ENCODE data around the gene AQP6. TPM values are rescaled to one million over a fixed set of nuclear protein-coding genes. Genes with fewer than 3 reads are reported as not detected.

The AQP6 gene
- total and polyA plus RNA-seq, 10 of the 15 experiments (the other 5 are each of a cell fraction or from before 2014, with no cell fraction given), result not detected

DNA sequence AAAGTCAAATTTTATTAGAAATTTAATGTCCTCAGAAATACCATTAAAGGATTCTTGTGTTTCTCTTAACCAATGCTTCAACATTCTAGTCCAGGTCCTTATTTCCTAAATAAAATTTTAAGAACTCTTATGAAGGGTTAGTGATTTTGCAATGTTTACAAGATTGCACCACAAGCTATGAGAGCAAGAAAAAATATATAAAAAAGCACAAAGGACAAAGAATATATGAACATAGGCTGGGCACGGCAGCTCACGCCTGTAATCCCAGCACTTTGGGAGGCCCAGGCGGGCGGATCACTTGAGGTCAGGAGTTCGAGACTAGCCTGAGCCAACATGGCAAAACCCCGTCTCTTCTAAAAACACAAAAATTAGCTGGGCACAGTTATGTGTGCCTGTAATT, 44.9 kb downstream of the AQP6 start:
- H3K4me2 ChIP-seq (ENCODE audit: control insufficient read depth, insufficient read depth), result no peak overlapping the region
- H3K79me2 ChIP-seq (ENCODE audit: control insufficient read depth, insufficient read depth, low read length), result peaks cover 60% of the 10 kb centered on the region
- no peak for FAIRE-seq
- ChIA-PET CTCF (interaction anchor here (0.9 to 15.2 kb wide), 8 partner anchors 8 to 95 kb away, joined by 3 to 114 read pairs (median 5); partner anchors contain the start of gene COX14), RAD21 (ENCODE audit: unreplicated experiment) (no interaction called here), POLR2A (interaction anchor here (0.7 to 1.0 kb wide), 2 partner anchors 22 to 330 kb away, joined by 3 to 6 read pairs; no protein-coding TSS in a partner anchor), SMC1A (ENCODE audit: uncharacterized antibody, unreplicated experiment) (no interaction called here)
- peaks cover 5 to 7% of the 10 kb centered on the region in 2 experiments; a peak in 2 of 4 replicates for H3K36me3 ChIP-seq (ENCODE audit: control insufficient read depth in 2 of 2, insufficient read depth in 2 of 2, low read length in 1 of 2)
- intact Hi-C loops (cut with micrococcal nuclease; ENCODE audit: unreplicated experiment), result no loop called here
- ATAC-seq, result no peak
- no TSS peak for BruUV-seq (replicated peaks)
- no peaks in the 10 kb centered on the region for H3K9me3 ChIP-seq (replicated peaks; ENCODE audit: control insufficient read depth, insufficient read depth, low read length)
- TF ChIP-seq IRF3 (IDR thresholded peaks at IDR 0.05) (no peak), ZBTB33 (IDR thresholded peaks at IDR 0.05) (no peak), RUNX3 (IDR thresholded peaks at IDR 0.05; ENCODE audit: low read length) (no peak), SMC3 (IDR thresholded peaks at IDR 0.05; ENCODE audit: borderline replicate concordance, low read length) (no peak), CHD2 (IDR thresholded peaks at IDR 0.05; ENCODE audit: borderline replicate concordance, low read depth, low read length) (no peak), SRF (IDR thresholded peaks at IDR 0.05; ENCODE audit: low read depth in 2 of 2, low read length in 2 of 2) (no peak), CBFB (IDR thresholded peaks at IDR 0.05; ENCODE audit: low read depth) (no peak)
- no peak for DNase-seq (ENCODE audit: low read depth, low spot score)
- H3K27me3 ChIP-seq (replicated peaks in 1 of 2; ENCODE audit: control insufficient read depth in 2 of 2, insufficient read depth in 2 of 2, low read length in 1 of 2), result no peaks in the 10 kb centered on the region
- 0 out of 2 replicates have a peak, but pooled peaks cover under 1% of the 10 kb centered on the region for H3K4me1 ChIP-seq (ENCODE audit: control insufficient read depth, insufficient read depth, low read length)
- H4K20me1 ChIP-seq (ENCODE audit: control insufficient read depth, insufficient read depth), result no peaks in the 10 kb centered on the region
- no peak overlapping the region for H3K4me3 ChIP-seq
- in situ Hi-C loops (cut with MboI), result no loop called here
- no peak overlapping the region for H2AFZ ChIP-seq (ENCODE audit: control insufficient read depth, low read depth, low read length)
- no peak overlapping the region for H3K27ac ChIP-seq (ENCODE audit: control insufficient read depth, insufficient read depth)
- no peak overlapping the region for H3K9ac ChIP-seq (ENCODE audit: control insufficient read depth, insufficient read depth, low read length)
- WGBS (ENCODE audit: insufficient coverage, insufficient replicate concordance, low lambda C conversion rate, missing lambda C conversion rate), result over 99% methylated on average over 6 of the region's 6 CpGs
